WERI-Rb-1 (cell line): Measurements from ENCODE around the gene CDK16.

Experiments
- DNase-seq: peaks from one replicate; pipeline ENCODE4 v3.0.0-alpha.2; 2020
- H3K27ac ChIP-seq: fragments of 250-450 bp; sonication (Bioruptor Pico); 2 replicates; pipeline ENCODE4 v1.5.1; 2020; ENCODE audit warnings: mild to moderate bottlenecking, moderate library complexity
- H3K27me3 ChIP-seq: fragments of 250-450 bp; sonication (Bioruptor Pico); 2 replicates; pipeline ENCODE4 v1.5.1; 2021; ENCODE audit warnings: mild to moderate bottlenecking, low read depth, moderate library complexity; ENCODE audit not compliant: insufficient read depth, severe bottlenecking
- H3K36me3 ChIP-seq: fragments of 250-450 bp; sonication (Bioruptor Pico); 2 replicates; pipeline ENCODE4 v1.5.1; 2020; ENCODE audit warnings: mild to moderate bottlenecking, moderate library complexity
- H3K4me3 ChIP-seq: 2 replicates; pipeline ENCODE4 v1.5.1; 2011; ENCODE audit warnings: low read depth, mild to moderate bottlenecking, control low read depth, low read length
- H3K9me3 ChIP-seq: fragments of 250-450 bp; sonication (Bioruptor Pico); 2 replicates; pipeline ENCODE4 v1.5.1; 2021; ENCODE audit warnings: mild to moderate bottlenecking, moderate library complexity; ENCODE audit not compliant: severe bottlenecking
- TF ChIP-seq, protein P1 (sequence below): IDR thresholded peaks from 2 replicates; pipeline ENCODE4 v1.5.1; 2011; ENCODE audit warnings: low read depth, mild to moderate bottlenecking, control low read depth, inconsistent platforms, low read length

Gene CDK16

DNA sequence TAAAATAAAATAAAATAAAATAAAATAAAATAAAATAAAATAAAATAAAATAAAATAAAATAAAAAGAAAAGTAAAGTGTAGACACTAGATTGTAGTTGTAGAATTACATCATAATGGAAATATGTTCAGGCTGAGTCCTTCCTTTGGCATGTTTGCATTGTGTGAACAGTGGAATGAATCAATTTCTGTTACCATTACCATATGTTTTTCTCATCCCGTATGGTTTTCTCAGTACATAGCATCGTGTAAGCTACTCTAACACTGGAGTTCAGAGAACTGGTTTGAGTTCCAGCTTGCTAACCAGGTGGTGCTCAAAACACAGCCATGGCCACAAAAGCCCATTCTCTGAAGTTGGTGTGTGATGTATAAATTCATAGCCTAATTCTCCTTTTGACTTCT lies 60.2 kb downstream of the CDK16 start:
- DNase-seq, result no peak
- H3K4me3 ChIP-seq, result no peak overlapping the region
- H3K36me3 ChIP-seq, result no peaks in the 10 kb centered on the region
- TF ChIP-seq, protein P1, sequence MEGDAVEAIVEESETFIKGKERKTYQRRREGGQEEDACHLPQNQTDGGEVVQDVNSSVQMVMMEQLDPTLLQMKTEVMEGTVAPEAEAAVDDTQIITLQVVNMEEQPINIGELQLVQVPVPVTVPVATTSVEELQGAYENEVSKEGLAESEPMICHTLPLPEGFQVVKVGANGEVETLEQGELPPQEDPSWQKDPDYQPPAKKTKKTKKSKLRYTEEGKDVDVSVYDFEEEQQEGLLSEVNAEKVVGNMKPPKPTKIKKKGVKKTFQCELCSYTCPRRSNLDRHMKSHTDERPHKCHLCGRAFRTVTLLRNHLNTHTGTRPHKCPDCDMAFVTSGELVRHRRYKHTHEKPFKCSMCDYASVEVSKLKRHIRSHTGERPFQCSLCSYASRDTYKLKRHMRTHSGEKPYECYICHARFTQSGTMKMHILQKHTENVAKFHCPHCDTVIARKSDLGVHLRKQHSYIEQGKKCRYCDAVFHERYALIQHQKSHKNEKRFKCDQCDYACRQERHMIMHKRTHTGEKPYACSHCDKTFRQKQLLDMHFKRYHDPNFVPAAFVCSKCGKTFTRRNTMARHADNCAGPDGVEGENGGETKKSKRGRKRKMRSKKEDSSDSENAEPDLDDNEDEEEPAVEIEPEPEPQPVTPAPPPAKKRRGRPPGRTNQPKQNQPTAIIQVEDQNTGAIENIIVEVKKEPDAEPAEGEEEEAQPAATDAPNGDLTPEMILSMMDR, result no peak
- H3K27ac ChIP-seq, result no peak overlapping the region
- H3K9me3 ChIP-seq, result no peaks in the 10 kb centered on the region
- H3K27me3 ChIP-seq, result peaks cover 20% of the 10 kb centered on the region
